ENCODE data around the gene DGKI.

DNA sequence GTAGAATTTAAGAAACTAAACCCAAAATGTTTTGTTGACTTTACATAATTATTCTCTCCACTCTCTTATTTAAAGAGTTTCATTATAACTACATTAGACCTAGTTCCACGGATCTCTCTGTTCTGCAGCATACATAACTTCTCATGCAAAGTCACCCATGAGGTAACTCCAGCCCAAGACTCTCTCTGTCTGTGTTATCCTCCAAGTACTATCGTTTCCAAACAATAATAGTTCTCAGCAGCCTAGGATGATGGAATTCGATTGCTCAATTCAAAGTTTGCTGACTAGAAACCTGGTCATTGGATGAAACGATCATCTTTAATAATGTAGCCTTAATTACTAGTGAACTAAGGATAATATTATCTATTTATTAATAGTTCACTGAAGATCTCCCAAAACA lies 300.1 kb downstream of the DGKI start:
- TF ChIP-seq, protein P1, sequence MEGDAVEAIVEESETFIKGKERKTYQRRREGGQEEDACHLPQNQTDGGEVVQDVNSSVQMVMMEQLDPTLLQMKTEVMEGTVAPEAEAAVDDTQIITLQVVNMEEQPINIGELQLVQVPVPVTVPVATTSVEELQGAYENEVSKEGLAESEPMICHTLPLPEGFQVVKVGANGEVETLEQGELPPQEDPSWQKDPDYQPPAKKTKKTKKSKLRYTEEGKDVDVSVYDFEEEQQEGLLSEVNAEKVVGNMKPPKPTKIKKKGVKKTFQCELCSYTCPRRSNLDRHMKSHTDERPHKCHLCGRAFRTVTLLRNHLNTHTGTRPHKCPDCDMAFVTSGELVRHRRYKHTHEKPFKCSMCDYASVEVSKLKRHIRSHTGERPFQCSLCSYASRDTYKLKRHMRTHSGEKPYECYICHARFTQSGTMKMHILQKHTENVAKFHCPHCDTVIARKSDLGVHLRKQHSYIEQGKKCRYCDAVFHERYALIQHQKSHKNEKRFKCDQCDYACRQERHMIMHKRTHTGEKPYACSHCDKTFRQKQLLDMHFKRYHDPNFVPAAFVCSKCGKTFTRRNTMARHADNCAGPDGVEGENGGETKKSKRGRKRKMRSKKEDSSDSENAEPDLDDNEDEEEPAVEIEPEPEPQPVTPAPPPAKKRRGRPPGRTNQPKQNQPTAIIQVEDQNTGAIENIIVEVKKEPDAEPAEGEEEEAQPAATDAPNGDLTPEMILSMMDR (conservative IDR thresholded peaks at IDR 0.05; ENCODE audit: low read depth in 2 of 2), result no peak
- no peak for TF ChIP-seq POLR2AphosphoS5 (IDR thresholded peaks at IDR 0.05; ENCODE audit: low read depth)
- TF ChIP-seq CREB1 (CRISPR knock-in tag; IDR thresholded peaks at IDR 0.05; ENCODE audit: low read depth), result no peak
- no peak for TF ChIP-seq STAT1 (IDR thresholded peaks at IDR 0.05; ENCODE audit: unreplicated experiment)
- TF ChIP-seq, protein P2, sequence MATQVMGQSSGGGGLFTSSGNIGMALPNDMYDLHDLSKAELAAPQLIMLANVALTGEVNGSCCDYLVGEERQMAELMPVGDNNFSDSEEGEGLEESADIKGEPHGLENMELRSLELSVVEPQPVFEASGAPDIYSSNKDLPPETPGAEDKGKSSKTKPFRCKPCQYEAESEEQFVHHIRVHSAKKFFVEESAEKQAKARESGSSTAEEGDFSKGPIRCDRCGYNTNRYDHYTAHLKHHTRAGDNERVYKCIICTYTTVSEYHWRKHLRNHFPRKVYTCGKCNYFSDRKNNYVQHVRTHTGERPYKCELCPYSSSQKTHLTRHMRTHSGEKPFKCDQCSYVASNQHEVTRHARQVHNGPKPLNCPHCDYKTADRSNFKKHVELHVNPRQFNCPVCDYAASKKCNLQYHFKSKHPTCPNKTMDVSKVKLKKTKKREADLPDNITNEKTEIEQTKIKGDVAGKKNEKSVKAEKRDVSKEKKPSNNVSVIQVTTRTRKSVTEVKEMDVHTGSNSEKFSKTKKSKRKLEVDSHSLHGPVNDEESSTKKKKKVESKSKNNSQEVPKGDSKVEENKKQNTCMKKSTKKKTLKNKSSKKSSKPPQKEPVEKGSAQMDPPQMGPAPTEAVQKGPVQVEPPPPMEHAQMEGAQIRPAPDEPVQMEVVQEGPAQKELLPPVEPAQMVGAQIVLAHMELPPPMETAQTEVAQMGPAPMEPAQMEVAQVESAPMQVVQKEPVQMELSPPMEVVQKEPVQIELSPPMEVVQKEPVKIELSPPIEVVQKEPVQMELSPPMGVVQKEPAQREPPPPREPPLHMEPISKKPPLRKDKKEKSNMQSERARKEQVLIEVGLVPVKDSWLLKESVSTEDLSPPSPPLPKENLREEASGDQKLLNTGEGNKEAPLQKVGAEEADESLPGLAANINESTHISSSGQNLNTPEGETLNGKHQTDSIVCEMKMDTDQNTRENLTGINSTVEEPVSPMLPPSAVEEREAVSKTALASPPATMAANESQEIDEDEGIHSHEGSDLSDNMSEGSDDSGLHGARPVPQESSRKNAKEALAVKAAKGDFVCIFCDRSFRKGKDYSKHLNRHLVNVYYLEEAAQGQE (IDR thresholded peaks at IDR 0.05; ENCODE audit: unreplicated experiment), result no peak
- no peak for TF ChIP-seq JUNB (IDR thresholded peaks at IDR 0.05; ENCODE audit: unreplicated experiment)
- no peak for TF ChIP-seq EZH2 (IDR thresholded peaks at IDR 0.05; ENCODE audit: low read depth, unreplicated experiment)

Measured in GM23338 (cell line).